ENCODE results near the gene RNASE1. TPM values are rescaled to one million over a fixed set of nuclear protein-coding genes. Genes with fewer than 3 reads are reported as not detected.
"Not testable (repeated sequence)": the region's sequence is repeated elsewhere in the genome, so short reads cannot be mapped to it uniquely, and the experiment has no call there.

RNASE1 gene
- polyA plus RNA-seq (ENCODE audit: insufficient read length in 4 of 4) = 100 to 1,000 TPM; 154 to 359 (median 175) TPM

DNA sequence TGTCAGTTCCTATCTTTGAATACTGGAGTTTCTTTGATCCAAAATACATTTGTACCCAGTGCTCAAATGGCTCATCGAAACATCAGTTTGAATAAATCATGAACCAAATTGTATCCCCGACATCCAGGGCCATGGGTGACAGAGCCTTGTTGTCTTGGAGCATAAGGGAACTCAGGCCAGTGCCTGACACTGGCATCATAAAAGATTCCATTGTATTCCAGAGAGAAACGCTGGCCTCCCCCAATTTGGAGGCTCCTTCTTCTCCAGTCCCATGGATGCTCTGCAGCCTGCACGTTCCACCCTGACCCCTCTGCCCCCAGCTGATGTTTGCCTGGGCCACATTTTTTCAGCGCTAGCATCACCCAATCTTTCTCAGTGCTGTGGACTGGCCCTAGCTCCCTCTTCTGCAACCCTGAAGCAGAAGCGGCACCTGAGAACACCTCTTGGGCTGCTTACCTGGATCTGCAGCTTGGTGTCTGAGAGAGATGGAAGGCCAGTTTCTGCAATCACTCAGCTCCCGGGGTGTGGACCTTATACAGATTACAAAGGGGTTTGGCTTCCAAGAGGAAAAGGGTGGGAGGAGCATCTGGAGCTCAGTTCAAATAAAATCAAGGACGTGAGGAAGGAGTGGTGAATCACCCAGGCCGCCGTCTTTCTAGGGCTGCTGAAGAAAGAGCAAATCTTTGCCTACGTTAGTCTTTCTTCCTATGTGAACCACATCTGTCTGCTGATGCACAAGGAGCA is at the start of gene RNASE1:
Gene RNASE1, minus strand, starts transcription at position 504 of the 744 bp plus-strand sequence. CDS start 776 bp downstream, outside the sequence.
- DNase-seq (ENCODE audit: low read depth in 4 of 4, low spot score in 3 of 4) = no peak

GRCh38 chr14:20848955-20849570 is 46.4 kb upstream of the RNASE1 start:
- DNase-seq (ENCODE audit: low read depth in 4 of 4, low spot score in 3 of 4) = no peak

- no peak for DNase-seq (ENCODE audit: low read depth in 4 of 4, low spot score in 3 of 4)
These were observed 45.8 kb upstream of the RNASE1 start for GRCh38 chr14:20848316-20848954.

DNA sequence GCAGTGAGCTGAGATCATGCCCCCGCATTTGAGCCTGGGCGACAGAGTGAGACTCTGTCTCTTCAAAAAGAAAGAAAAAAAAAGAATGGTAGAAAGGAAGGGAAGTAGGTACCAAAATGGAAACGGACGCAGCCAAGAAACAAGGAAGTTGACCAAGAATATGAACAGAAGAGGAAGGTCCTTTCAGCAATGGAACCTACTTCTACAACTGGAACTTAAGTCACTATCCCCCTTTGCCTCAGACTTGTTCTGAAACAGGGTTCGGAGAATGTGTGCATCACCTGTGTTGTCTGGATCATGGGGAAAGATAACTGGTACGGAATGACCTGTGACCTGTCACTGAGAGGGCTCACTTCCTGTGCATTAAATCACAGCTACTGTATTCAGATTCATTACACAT is 43.9 kb upstream of the RNASE1 start:
- DNase-seq (ENCODE audit: low read depth in 4 of 4, low spot score in 3 of 4) = no peak

- DNase-seq (ENCODE audit: low read depth in 4 of 4, low spot score in 3 of 4) = no peak
These were observed 38.5 kb upstream of the RNASE1 start for GRCh38 chr14:20841096-20841495.

DNA sequence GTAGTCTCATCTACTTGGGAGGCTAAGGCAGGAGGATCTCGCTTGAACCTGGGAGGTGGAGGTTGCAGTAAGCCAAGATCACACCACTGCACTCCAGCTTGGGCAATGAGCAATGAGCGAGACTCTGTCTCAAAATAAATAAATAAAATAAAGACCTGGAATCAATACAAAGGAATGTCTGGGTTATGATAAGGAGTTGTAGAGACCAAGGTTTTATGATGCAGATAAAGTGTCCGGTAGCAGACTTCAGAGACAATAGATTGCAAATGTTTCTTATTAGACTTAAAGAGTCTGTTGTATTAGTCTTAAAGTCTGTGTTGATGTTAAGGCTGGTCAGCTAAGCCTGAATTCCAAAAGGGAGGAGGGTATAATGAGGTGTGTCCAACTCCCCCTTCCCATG is 35.2 kb upstream of the RNASE1 start:
- no peak for DNase-seq (ENCODE audit: low read depth in 4 of 4, low spot score in 3 of 4)

DNA sequence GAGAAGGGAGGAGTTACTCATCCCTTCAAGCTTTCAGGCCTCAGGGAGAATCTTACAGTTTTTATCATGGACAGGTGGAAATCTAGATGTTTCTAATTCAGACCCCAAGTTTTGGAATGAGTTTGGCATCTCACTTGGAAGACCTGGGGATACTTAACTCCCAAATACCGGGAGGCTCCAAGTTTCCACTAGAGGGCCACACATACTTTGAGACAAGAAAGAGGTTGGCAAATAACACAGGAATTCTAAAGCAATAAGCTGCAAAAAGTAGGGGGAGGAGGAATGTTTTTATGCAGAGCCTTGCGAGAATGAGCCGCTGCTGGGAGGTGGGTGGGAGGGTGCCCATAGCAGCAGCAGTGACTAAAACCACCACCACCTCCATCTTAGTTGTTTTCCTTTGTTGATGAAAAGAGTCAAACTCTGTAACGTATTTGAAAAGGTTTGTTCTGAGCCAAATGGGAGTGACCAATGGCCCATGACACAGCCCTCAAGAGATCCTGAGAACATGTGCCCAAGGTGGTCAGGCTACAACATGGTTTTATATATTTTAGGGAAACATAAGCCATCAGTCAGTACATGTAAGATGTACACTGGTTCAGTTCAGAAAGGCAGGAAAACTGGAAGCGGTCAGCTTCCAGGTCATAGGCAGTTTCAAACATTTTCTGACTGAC is 34.2 kb upstream of the RNASE1 start:
- DNase-seq (ENCODE audit: low read depth in 4 of 4, low spot score in 3 of 4) = peak in 1 of 4 donors; percentile 20

DNA sequence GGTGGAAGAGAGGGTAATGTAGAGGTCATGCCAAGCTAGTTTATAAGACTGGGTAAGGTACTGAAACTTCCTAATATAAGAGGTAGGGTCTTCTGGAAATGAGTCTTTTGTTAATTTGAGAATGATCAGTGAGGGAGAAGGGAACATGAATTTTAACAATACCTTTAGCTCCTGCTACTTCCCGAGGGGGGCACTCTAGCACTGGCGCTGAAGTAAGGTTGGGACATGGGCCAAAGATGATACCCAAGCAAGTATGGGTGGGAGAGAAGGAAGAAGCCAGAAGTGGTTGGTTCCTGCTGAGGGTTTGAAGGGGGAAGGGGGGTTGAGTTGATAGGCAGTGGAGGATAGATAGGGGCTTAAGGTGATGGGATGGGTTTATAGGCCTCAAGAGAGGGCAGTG is 32.3 kb upstream of the RNASE1 start:
- no peak for DNase-seq (ENCODE audit: low read depth in 4 of 4, low spot score in 3 of 4)

DNA sequence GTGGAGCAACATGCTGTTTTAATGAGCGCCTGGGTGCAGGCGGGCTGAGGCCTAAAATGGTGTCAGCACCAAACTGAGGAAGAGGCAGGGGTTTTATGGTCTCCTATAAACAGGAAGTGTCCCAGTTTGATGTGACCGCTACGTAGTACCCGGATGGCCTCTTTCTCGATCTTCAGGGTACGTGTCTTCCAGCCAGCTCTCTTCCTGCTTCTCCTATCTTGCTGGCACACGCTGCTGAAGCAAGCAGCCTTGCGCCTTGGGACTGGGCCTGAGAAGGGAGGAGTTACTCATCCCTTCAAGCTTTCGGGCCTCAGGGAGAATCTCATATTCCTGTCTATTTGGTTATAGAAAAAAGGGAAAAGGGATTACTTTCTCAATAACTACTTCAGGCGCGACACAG is 28.2 kb upstream of the RNASE1 start:
- no peak for DNase-seq (ENCODE audit: low read depth in 4 of 4, low spot score in 3 of 4)

- not testable (repeated sequence) for DNase-seq (ENCODE audit: low read depth in 4 of 4, low spot score in 3 of 4)
These were observed 25.5 kb upstream of the RNASE1 start for GRCh38 chr14:20828024-20828694.

- DNase-seq (ENCODE audit: low read depth in 4 of 4, low spot score in 3 of 4) = no peak
These were observed 24.7 kb upstream of the RNASE1 start for GRCh38 chr14:20827326-20827725.

- DNase-seq (ENCODE audit: low read depth in 4 of 4, low spot score in 3 of 4) = not testable (repeated sequence)
These were observed 24.0 kb upstream of the RNASE1 start for GRCh38 chr14:20826666-20827065.

- DNase-seq (ENCODE audit: low read depth in 4 of 4, low spot score in 3 of 4) = no peak
These were observed 21.2 kb upstream of the RNASE1 start for GRCh38 chr14:20823859-20824258.

DNA sequence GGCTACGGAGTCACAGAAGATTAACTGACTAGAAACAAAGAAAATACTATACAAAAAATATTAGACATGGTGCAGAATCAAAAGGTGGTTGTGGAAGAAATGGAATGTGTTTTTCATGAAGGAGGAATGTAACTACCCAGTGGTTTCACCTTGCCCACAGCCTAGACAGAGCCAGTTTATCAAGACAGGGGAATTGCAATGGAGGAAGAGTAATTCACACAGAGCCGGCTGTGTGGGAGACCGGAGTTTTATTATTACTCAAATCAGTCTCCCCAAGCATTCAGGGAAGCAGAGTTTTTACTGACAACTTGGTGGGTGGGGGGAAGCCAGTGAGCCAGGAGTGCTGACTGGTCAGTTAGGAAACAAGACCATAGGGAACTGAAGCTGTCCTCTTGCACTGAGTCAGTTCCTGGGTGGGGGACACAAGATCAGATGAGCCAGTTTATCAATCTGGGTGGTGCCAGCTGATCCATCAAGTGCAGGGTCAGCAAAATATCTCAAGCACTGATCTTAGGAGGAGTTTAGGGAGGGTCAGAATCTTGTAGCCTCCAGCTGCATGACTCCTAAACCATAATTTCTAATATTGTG is 19.0 kb upstream of the RNASE1 start:
- DNase-seq (ENCODE audit: low read depth in 4 of 4, low spot score in 3 of 4) = not testable (repeated sequence)

- no peak for DNase-seq (ENCODE audit: low read depth in 4 of 4, low spot score in 3 of 4)
These were observed 17.6 kb upstream of the RNASE1 start for GRCh38 chr14:20820063-20820904.

GRCh38 chr14:20818861-20819260 is 16.2 kb upstream of the RNASE1 start:
- no peak for DNase-seq (ENCODE audit: low read depth in 4 of 4, low spot score in 3 of 4)

- not testable (repeated sequence) for DNase-seq (ENCODE audit: low read depth in 4 of 4, low spot score in 3 of 4)
These were observed 13.3 kb upstream of the RNASE1 start for GRCh38 chr14:20815946-20816345.

DNA sequence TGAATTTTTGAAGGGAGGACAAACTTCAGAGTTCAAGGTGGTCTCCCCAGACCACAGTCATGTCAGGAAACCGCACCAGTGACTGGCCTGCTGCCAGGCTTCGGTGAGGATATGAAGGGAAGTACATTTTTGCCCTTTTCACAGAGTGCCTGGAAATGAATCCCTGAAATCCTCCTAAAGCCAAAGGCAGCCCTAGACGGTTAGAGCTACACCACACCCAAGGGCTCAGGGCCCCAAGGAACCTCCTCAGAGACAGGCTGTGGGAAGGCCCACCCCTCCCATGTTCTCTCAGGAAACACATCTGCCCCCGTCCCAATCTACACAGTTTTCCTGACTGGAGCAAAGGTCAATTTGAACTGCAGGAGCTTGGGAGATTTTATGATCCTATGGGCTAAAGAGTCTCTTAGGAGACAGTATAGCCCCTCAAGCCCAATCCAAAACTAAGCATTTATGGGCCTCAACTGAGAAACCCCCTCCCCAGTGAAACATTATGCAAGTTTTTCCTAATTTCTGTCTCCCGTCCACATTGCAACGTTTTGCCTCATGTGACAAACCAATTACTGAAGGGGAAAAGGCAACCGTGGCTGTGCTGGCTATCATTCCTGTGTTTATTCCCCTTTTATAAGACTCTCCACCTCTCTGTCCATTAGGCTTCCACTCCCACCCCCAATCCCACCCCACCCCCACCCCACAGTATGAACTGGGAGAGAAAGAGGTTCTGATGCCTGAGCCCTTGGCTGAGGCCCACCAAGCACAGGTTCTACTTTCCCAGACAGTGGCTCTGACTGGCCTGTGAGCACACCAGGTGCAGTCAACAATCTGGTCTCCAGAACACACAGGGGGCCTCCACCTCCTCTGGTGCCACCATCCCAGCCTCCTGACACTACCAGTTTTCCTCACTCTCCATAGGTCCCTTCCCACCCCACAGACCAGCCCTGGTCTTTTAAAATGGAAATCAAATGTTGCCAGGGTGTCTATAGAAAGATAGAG is 9.6 kb upstream of the RNASE1 start:
- no peak for DNase-seq (ENCODE audit: low read depth in 4 of 4, low spot score in 3 of 4)

All from left renal pelvis (tissue), 4 donors.